Inferior parietal cortex (tissue), 1 donor: ENCODE measurements around the gene NPLOC4.
"Not testable (repeated sequence)": the region's sequence is repeated elsewhere in the genome, so short reads cannot be mapped to it uniquely, and the experiment has no call there.

Experiments used
- DNase-seq: peaks from one replicate; pipeline ENCODE4 v3.0.0-alpha.2; 2016; ENCODE audit errors: extremely low spot score

NPLOC4 gene

DNA sequence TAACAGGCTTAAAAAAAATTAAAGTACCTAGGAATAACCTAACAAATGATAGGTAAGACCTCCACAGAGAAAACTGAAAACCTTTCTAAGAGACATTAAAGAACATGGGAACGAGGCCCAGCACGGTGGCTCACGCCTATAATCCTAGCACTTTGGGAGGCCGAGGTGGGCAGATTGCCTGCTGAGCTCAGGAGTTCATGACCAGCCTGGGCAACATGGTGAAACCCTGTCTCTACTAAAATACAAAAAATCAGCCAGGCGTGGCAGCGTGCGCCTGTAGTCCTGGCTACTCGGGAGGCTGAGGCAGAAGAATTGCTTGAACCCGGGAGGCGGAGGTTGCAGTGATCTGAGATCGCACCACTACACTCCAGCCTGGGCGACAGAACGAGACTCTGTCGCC is 52.1 kb downstream of the NPLOC4 start:
- DNase-seq, result not testable (repeated sequence)

GRCh38 chr17:81583589-81584342 is 53.1 kb downstream of the NPLOC4 start:
- no peak for DNase-seq

GRCh38 chr17:81582749-81583148 is 54.2 kb downstream of the NPLOC4 start:
- no peak for DNase-seq

DNA sequence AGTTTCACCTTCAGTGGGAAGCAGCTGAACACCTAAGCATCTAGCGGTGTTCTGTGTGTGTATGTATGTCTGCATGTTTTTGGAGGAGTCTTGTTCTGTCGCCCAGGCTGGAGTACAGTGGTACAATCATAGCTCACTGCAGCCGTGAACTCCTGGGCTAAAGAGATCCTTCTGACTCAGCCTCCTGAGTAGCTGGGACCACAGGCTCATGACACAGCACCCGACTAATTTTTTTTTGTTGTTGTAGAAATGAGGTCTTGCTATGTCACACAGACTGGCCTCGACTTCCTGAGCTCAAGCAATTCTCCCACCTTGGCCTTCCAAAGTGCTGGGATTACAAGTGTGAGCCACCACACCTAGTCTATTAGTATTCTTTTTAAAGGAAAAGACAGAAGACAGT is 54.6 kb downstream of the NPLOC4 start:
- no peak for DNase-seq

DNA sequence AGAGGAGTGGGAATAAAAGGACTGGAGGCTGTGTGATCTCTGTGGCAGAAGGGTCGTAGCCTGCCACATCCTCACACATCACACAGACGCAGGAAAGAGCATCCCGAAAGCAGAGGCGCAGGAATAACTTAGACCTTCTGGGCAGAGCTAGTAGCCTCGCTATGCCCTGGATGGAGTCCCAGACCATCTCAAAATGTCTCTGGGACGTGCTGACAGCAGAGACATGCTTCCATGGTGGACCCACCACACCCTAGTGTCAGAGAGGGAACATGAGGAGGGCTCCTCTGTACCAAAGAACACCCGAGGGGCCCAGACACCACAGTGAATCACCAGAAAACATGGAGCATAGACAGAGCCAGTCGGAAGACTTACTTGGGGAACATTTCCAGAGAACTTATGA is 55.2 kb downstream of the NPLOC4 start:
- DNase-seq, result no peak

DNA sequence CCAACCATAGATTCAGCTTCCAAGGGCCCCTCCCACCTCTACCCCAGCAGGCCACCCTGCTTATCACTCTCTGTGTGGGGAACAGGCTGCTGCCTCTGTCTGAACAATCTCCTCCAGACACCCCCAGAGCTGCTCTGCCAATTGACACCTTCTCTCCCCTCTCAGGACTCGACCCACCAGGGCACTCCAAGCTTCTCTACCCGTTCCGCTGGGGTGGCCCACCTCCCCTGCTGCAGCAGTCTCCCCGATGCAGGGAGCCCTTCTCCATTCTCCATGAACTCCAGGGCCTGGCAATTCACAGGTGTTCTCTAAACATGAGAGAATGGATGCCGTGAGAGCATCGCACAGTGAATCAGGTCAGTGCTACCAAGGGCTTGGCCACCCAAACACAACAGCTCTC is 56.4 kb downstream of the NPLOC4 start:
- no peak for DNase-seq

DNA sequence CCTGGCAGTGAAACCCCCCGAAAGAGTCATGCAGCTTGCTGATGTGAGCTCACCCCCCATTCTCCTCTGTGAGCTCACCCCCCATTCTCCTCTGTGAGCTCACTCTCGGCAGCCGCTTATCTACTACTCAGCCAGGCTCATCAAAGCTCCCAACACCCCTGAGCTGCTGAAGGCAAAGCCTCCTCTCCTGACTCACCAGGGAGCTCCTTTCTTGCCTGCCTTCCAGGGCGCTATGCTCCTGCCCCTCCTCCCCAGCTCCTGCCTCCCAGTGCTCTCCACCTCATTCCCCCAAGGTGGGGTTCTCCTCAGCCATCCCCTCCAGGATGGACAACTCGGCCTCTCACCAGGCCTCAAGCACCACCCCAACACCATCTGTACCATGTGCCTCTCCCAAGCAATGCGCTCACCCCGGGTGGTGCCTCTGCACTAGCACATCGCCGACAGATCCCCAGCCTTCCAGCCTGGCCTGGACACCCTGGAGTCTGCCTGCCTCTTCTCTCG is 57.0 kb downstream of the NPLOC4 start:
- no peak for DNase-seq

GRCh38 chr17:81579298-81579697 is 57.6 kb downstream of the NPLOC4 start:
- DNase-seq, result no peak

- no peak for DNase-seq
These were observed 58.2 kb downstream of the NPLOC4 start for GRCh38 chr17:81578561-81579225.

- DNase-seq, result no peak
These were observed 58.9 kb downstream of the NPLOC4 start for GRCh38 chr17:81578038-81578441.

- DNase-seq, result no peak
These were observed 59.5 kb downstream of the NPLOC4 start for GRCh38 chr17:81577278-81578000.

- no peak for DNase-seq
These were observed 60.2 kb downstream of the NPLOC4 start for GRCh38 chr17:81576621-81577277.

- DNase-seq, result no peak
These were observed 61.1 kb downstream of the NPLOC4 start for GRCh38 chr17:81575836-81576235.

DNA sequence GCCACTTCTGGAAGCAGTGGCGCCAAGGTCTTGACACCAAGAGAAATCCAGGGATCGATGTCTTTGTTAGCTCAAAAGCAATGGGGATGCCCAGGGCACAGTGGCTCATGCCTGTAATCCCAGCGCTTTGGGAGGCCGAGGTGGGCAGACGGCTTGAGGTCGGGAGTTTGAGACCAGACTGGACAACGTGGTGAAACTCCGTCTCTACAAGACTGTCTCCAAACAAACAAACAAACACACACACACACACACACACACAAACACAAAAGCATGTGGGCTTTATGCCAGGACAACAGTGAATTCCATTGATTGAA is 62.3 kb downstream of the NPLOC4 start:
- no peak for DNase-seq

DNA sequence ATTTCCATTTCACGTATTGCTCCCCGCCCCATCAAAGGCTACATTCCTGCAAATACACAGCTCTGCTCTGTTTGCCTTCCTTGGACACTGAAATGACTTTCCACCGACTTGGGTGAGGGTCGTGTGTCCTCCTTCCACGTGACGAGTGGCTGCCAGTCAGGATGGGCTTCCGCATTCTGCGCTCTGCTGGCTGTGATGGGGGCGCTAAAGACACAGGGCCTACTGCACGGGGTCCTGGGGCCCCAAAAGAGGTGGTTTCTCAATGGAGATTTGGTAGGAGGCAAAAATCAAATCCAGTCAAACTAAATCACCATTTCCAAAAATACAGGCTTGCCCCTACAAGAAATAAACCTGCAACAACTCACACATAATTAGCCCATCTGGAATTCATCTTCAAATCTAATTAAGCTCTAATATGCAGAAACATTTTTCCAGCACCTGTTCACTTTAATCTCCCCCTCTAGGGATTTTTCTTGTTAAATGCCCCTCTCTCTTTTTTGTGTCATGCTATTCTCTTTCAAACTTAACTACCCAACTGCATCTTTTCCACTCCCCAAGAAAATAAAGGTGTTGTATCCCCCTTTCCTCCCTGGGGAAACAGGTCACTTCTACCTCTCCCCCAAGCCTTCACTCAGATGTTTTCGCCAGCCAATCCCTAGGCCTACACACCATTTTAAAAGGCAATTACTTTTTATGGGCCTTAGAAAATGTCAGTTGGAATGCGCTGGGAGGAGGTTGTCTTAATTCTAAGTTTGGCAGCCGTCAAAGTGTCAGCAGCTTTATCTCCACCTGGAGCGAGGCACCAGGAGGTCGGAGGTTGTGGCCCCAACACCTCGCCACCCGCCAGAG is 62.9 kb downstream of the NPLOC4 start:
- no peak for DNase-seq

DNA sequence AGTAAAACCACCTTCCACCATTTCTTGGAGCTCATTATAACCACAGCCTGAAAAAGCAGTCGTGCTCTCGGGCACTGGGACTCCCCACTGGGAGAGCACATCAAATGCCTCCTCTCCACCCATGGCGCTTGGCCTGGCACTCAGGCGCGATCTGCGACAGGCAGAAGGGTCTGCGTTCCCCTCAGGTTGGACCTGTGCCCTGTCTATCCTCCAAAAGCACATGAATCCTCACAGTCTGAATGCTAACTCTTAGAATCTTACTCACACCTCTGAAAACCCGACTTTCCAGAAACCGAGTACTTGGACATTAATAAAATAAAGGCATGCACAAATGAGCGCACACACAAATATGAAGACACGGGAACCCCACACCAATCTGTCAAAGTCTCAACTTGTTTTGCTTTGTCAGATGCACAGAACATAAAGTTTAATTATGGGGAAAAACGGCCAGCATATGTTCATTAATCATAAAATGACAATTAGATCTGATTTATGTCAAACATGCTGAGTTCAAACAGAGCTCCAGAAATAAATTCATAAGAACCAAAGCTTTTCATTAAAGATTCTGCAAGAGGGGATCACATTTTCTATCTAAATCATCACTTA is 64.2 kb downstream of the NPLOC4 start:
- DNase-seq, result no peak

DNA sequence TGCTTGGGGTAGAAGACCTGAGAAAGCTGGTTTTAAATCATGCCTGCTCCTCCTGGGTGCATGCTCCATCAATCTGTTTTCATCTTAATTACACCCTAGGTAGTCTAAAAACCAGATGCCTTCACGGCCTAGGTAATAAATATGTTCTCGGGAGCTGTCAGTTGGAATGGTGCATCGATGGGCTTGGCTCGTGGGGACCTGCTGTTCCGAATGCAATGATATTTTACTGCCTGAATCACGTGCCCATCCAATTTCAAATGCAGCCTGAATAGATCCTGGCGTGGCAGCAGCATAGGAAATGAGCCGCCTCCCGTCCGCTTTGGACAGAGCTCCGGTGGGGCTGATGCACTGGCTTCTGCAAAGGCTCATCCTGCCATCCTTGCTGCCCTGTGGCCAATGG is 65.9 kb downstream of the NPLOC4 start:
- no peak for DNase-seq

DNA sequence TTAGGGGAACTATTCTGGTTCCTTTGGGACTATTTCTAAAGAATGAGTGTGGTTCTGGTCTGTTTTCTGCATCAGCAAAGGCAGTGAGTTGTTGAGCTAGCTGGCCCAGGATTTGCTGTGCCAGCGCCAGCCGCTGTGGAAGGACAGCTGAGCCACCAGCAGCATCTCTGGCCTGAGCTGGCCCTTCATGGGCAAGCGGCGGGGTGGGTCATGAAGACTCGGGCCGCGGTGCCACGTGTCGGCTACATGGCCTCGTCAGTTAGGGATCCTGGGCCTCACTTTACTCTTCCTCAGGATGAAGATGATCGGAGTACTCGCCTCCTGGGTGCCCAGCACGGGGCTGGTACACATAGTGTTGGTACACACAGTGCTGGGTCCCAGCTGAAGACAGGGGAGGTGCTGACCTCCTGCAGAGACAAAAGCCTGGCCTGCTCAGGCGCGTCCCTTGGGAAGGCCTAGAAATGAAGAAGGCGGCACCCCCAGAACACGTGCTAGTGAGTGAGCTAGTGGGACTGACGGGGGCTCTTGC is 66.9 kb downstream of the NPLOC4 start:
- no peak for DNase-seq

GRCh38 chr17:81568416-81568815 is 68.5 kb downstream of the NPLOC4 start:
- DNase-seq, result no peak

DNA sequence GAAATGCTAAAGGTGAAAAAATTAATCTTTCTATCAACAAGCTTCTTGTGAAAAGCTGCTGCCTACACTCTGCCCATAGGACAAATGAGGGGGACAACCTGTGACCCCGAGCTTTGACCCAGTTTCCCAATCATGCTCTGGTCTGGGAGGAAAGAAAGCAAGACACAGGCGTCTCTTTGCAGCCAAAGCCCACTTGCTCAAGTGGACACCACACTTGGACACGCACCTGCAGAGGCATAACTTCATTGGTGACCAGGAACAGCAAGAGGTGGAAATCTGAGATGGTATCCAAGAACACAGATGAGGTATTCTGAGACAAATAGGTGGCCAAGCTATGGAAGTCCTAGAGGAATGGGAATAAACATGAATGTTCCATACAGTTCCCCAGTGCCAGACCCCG is 69.7 kb downstream of the NPLOC4 start:
- no peak for DNase-seq
